Keratinocyte (primary cell): Measurements from ENCODE around the gene DSCAM.

Source experiments
- CTCF ChIP-seq, 3 experiments: IDR thresholded peaks in 1 of 3; conservative IDR thresholded peaks in 1 of 3; optimal IDR thresholded peaks in 1 of 3; 2 replicates in 2 of 3; 3 replicates in 1 of 3; pipeline versions ENCODE3 to v1.5.1; 2011; ENCODE audit warnings: low read length in 3 of 3, mild to moderate bottlenecking in 3 of 3, moderate library complexity in 2 of 3, control low read depth in 1 of 3, inconsistent platforms in 1 of 3; ENCODE audit not compliant: insufficient read depth in 2 of 3; ENCODE audit errors: extremely low read depth in 1 of 3
- EZH2 ChIP-seq: IDR thresholded peaks from one replicate; pipeline ENCODE4 v1.6.1; 2012; ENCODE audit warnings: inconsistent platforms, mild to moderate bottlenecking, low read length, moderate library complexity

GRCh38 chr21:40675017-40675416, 171.9 kb downstream of the DSCAM start:
- TF ChIP-seq CTCF (optimal IDR thresholded peaks at IDR 0.05 in 1 of 3, IDR thresholded peaks at IDR 0.05 in 1 of 3, conservative IDR thresholded peaks at IDR 0.05 in 1 of 3; ENCODE audit: extremely low read depth in 1 of 3, insufficient read depth in 2 of 3, low read length in 3 of 3) (no peak), EZH2 (no peak)
